Measurements from ENCODE around the gene RAD54L.
"Not testable (repeated sequence)": the region's sequence is repeated elsewhere in the genome, so short reads cannot be mapped to it uniquely, and the experiment has no call there.

Gene RAD54L

GRCh38 chr1:46319301-46319700 lies 71.7 kb downstream of the RAD54L start:
- not testable (repeated sequence) for DNase-seq (ENCODE audit: low read depth, low spot score)

GRCh38 chr1:46319960-46320914 lies 72.7 kb downstream of the RAD54L start:
- DNase-seq (ENCODE audit: low read depth, low spot score): not testable (repeated sequence)

GRCh38 chr1:46322191-46322590 lies 74.6 kb downstream of the RAD54L start:
- not testable (repeated sequence) for DNase-seq (ENCODE audit: low read depth, low spot score)

DNA sequence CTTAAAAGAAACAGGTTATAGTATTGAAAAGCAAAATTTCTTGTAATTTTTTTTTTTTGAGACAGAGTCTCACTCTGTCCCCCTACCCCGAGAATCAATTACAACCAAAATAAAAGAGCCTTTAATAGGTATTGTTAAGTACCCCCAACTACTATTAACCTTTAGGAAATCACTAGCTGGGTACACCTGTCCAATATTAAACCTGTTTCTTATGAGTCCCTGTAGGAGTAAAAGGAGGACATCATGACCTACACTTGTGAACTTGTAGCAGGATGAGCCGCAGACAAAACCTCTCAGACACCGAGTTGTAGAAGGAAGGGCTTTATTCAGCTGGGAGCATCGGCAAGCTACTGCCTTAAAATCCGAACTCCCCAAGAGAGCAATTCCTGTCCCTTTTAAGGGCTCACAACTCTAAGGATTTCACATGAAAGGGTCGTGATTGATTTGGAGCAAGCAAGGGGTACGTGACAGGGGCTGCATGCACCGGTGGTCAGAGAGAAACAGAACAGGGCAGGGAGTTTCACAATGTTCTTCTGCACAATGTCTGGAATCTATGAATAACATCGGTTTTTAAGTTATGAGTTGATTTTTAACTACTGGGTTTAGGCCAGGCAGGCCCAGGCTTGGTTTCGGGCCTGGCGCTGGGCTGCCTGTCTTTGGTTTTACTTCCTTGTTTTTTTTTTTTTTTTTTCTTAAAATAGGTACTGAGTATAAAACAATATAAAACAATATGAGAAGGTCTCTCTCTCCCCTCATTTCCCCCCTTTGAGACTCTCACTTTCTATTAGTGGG lies 77.9 kb downstream of the RAD54L start:
- DNase-seq (ENCODE audit: low read depth, low spot score): not testable (repeated sequence)

Measured in activated CD4-positive, CD25-positive, alpha-beta regulatory T cell treated with anti-CD3 and anti-CD28 coated beads, Interleukin-2, amount 50 U/mL, for 16 hours (primary cell).